Thoracic aorta (tissue), 2 donors: ENCODE data around the gene TWSG1. TPM values are rescaled to one million over a fixed set of nuclear protein-coding genes. Genes with fewer than 3 reads are reported as not detected.

ENCODE experiments used
- ATAC-seq: fragments of 150-250 bp; one replicate; pipeline ENCODE4 v1.8.0; 2017; ENCODE audit warnings: low read depth; ENCODE audit not compliant: insufficient number of reproducible peaks, low FRiP score
- DNase-seq: peaks from one replicate; pipeline ENCODE4 v3.0.0-alpha.2; 2020; ENCODE audit warnings: low spot score
- H3K27ac ChIP-seq, 2 donors: fragments of 200-600 bp; sonication (generic); 1 replicate in 1 of 2; 2 replicates in 1 of 2; pipeline ENCODE4 v1.5.1; 2016; ENCODE audit warnings: mild to moderate bottlenecking in 2 of 2, moderate library complexity in 2 of 2
- H3K27me3 ChIP-seq: fragments of 200-600 bp; sonication (generic); replicated peaks from 2 replicates; pipeline ENCODE4 v1.6.0; 2016; ENCODE audit warnings: mild to moderate bottlenecking; ENCODE audit not compliant: insufficient read depth
- H3K36me3 ChIP-seq: fragments of 200-600 bp; sonication (generic); one replicate; pipeline ENCODE4 v1.5.1; 2016
- H3K4me1 ChIP-seq, 2 donors: fragments of 200-600 bp; sonication (generic); 1 replicate in 1 of 2; 2 replicates in 1 of 2; pipeline versions ENCODE4 v1.5.1 to v1.6.0; 2016; ENCODE audit warnings: low read depth in 2 of 2, mild to moderate bottlenecking in 1 of 2; ENCODE audit not compliant: control insufficient read depth in 1 of 2
- H3K4me3 ChIP-seq: fragments of 200-600 bp; sonication (generic); 2 replicates; pipeline ENCODE4 v1.5.1; 2016; ENCODE audit warnings: mild to moderate bottlenecking
- H3K9me3 ChIP-seq: fragments of 200-600 bp; sonication (generic); 2 replicates; pipeline ENCODE4 v1.5.1; 2016
- CTCF ChIP-seq: fragments of 200-600 bp; sonication (generic); IDR thresholded peaks from one replicate; pipeline ENCODE4 v1.5.1; 2019; ENCODE audit warnings: antibody characterized with exemption
- total RNA-seq, 2 donors: library from RNA; depleted of rRNA; stranded (reverse); fragments of >200 nt; gene quantifications; one replicate each; pipeline versions ENCODE4 v1.1.0 to v1.2.3, GENCODE V29; 2016

Gene TWSG1
- total RNA-seq, 2 donors from 2014 or later = 107 to 130 TPM

DNA sequence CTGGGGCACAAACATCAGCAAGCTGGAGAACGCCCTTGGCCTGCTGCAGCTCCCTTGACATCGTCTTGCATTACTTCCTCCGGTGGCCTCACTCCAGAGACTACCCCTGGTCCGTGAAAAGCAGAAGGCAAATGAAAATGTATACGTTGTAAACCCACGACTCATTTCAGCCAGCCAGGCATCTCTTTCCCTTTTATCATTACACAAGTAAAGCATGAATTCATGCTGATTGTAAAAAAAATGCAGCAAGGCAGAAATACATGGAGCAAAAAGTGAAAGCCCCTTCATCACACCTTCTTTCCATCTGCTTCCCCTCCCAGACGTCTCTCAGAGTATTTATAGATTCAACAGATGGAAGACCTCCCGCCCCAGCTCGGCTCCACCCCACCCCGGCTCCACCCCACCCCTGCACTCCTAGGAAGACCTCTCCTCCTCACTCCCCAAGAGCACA is 99.1 kb downstream of the TWSG1 start:
- Histone ChIP-seq H3K4me3 (peak overlapping the region; percentile 35), H3K36me3 (no peaks in the 10 kb centered on the region), H3K9me3 (no peaks in the 10 kb centered on the region), H3K27me3 (no peaks in the 10 kb centered on the region), H3K4me1 (peaks cover 7 to 23% of the 10 kb centered on the region in 2 donors), H3K27ac (no peak overlapping the region)
- TF ChIP-seq CTCF = no peak
- no peak for DNase-seq
- no peak for ATAC-seq

- Histone ChIP-seq H3K4me3 (peak overlapping the region; percentile 35), H3K27me3 (no peaks in the 10 kb centered on the region), H3K9me3 (no peaks in the 10 kb centered on the region), H3K27ac (no peak overlapping the region), H3K4me1 (peaks cover 7 to 19% of the 10 kb centered on the region in 2 donors), H3K36me3 (no peaks in the 10 kb centered on the region)
- TF ChIP-seq CTCF = no peak
- DNase-seq (no peak), ATAC-seq (no peak)
Observed at GRCh38 chr18:9434122-9434701, 99.6 kb downstream of the TWSG1 start.

- DNase-seq (no peak), ATAC-seq (no peak)
- H3K4me1 ChIP-seq = peaks cover 7 to 13% of the 10 kb centered on the region in 2 donors
- H3K27me3 ChIP-seq = no peaks in the 10 kb centered on the region
- no peak overlapping the region for H3K27ac ChIP-seq
- H3K9me3 ChIP-seq = no peaks in the 10 kb centered on the region
- no peak overlapping the region for H3K4me3 ChIP-seq
- TF ChIP-seq CTCF = no peak
- H3K36me3 ChIP-seq = no peaks in the 10 kb centered on the region
Observed at GRCh38 chr18:9435041-9435440, 100.5 kb downstream of the TWSG1 start.

- ATAC-seq = no peak
- Histone ChIP-seq H3K9me3 (no peaks in the 10 kb centered on the region), H3K27ac (peak overlapping the region in 1 of 2 donors; percentile 1), H3K4me1 (peaks cover 7 to 13% of the 10 kb centered on the region in 2 donors), H3K36me3 (no peaks in the 10 kb centered on the region), H3K27me3 (no peaks in the 10 kb centered on the region), H3K4me3 (no peak overlapping the region)
- no peak for DNase-seq
- TF ChIP-seq CTCF = no peak
Observed at GRCh38 chr18:9436206-9436929, 101.8 kb downstream of the TWSG1 start.

DNA sequence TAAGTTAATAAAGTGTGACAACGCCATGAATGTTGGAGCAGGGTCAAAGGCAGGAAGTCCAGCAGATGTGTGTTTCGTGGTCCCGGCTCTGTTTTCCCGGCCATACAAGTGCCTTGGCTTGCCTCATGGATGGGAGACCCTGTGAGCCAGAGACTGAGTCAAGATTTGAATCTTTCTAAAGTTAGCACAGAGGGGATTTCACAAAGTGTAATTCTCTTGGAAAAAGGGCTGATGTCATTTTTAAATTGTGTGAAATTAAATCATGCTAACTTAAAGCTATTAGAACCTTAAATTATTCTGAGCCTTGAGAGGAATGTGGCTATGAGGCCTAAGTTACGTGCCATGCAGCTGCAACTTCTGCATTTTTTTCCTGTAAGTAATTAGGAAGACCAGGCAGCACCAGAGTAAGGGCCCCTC is 102.5 kb downstream of the TWSG1 start:
- peak overlapping the region in 1 of 2 donors; percentile 1 for H3K27ac ChIP-seq
- no peaks in the 10 kb centered on the region for H3K9me3 ChIP-seq
- H3K36me3 ChIP-seq = no peaks in the 10 kb centered on the region
- no peaks in the 10 kb centered on the region for H3K27me3 ChIP-seq
- DNase-seq = no peak
- TF ChIP-seq CTCF = no peak
- ATAC-seq = no peak
- no peak overlapping the region for H3K4me3 ChIP-seq
- peaks cover 7 to 13% of the 10 kb centered on the region in 2 donors for H3K4me1 ChIP-seq
